GM19463 (cell line): ENCODE data around the gene PPFIBP2.
"Not testable (repeated sequence)": the region's sequence is repeated elsewhere in the genome, so short reads cannot be mapped to it uniquely, and the experiment has no call there.

Source experiments
- ATAC-seq: cut with Tn5 transposase; IDR thresholded peaks from one replicate; pipeline ENCODE4 v1.9.1; 2021; ENCODE audit warnings: mild to moderate bottlenecking, moderate library complexity; ENCODE audit not compliant: unreplicated experiment

PPFIBP2 gene

DNA sequence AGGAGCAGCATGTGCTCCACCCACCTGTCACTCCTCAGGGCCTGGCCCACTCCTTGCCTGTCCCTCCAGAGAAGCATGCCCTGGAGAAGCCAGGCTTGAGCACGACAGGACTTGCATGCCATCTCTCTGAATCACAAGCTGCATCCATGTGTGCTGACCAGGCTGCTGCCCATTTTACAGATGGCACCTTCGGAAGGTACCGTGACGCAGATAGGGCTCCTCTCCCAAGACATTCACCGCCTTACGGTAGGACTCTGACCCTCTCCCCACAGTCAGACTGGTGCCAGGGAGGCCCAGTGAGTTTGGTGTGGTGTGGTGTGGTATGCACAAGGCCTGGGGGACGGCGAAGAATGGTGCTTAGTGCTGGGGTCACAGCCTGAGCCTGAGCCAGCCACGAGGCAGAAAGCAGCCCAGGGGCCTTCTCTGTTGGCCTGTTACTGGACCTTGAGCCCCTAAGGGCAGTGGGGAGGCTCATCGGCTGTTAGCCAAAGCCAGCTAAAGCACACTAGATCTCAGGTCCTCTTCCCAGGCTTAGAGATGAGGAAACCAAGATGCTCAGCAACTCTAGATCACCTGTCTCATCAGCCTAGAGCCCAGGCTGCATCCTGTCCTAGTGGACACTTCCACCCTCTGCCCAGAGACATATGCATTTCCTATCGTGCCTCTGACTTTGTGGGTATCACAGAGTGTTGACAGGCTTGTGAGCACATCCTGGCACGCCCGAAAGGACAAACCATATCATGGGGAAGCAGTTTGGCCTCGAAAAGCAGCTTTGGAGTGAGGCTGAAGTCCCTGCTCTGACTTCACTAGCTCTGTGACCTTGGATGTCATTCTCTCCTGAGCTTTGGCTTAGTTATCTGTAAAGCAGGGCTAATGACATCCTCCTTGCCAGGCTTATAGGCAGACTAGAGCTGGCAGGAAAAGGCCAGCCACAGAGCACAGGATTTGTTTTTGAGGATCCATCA, 141.7 kb downstream of the PPFIBP2 start:
- ATAC-seq = no peak

- no peak for ATAC-seq
Measured at GRCh38 chr11:7656704-7657103, 142.9 kb downstream of the PPFIBP2 start.

DNA sequence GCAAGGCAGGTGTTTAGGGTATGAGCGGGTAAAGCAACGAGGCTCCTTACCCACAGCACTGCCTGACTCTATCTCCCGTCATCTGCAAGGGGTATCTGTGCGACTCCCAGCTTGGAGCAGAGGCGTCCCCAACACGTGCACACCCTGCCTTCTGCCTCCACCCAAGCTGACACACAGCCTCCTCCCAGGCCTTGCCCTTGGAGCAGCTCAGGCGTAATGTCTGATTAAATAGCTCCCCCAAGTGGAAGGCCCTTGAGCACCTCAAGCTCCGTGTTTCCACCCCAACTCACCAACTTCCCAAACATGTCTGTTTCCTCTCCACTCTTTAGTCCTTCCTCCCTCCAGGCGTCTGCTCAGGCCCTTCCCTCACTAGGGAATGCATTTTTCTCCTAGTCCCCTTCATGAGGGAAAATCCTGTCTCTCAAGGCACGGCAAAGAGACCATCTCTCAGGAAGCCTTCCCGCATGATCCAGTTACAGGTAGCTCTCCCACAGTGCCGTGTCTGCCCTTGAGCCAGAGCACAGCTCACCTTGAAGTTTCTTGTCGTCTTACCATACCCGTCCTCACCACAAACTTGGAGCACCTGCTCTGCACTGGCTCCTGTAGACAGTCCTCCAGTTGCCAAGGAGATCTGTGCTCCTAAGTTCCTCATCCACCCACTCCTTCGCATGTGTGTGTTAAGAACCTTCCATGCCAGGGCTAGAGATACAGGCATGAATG, 143.7 kb downstream of the PPFIBP2 start:
- no peak for ATAC-seq

DNA sequence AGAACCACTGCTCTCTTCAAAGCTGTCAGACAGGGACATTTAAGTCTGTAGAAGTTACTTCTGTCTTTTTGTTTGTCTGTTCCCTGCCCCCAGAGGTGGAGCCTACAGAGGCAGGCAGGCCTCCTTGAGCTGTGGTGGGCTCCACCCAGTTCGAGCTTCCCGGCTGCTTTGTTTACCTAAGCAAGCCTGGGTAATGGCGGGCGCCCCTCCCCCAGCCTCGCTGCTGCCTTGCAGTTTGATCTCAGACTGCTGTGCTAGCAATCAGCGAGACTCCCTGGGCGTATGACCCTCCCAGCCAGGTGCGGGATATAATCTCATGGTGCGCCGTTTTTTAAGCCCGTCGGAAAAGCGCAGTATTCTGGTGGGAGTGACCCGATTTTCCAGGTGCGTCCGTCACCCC, 149.7 kb downstream of the PPFIBP2 start:
- ATAC-seq = not testable (repeated sequence)

- ATAC-seq = no peak
Measured at GRCh38 chr11:7664867-7665266, 151.1 kb downstream of the PPFIBP2 start.

DNA sequence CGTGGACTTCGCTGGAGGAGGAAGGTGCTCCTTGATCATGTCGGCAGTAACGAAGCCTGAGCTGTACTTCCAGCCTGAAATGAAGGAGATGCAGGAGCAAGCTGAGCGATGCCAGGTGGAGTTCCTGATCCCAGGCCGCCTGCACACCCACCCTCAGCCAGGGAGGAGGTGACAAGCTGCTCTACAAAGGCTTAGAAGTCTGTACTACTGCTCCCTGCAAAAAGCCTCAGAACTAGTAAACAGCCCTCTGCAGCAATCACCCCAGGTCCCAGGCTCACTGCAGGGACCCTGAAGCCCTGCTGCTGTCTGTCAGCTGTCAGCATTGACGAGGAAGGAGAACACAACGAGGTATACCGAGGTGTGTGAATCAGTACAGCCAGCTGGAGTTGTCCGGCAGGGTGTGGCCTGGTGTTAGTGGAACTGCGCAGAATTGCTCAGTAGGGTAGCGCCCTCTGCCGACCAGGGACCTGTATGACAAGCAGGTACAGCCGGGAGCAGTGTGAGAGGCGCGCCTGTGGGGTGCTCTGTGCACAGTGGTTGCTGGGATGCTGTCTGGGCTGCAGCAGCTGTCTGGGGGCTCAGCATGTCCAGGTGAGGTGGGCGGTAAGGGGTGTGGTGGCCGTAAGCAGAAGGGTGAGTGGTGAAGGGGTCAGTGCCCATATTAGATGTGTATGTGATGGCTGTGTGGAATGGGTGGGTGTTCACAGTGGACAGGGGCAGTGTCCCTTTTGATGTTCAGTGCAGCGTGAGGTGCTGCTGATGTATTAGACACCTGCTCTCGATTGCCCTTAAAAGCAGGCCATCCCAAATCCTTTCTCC, 151.9 kb downstream of the PPFIBP2 start:
- peak; percentile 98 for ATAC-seq

- ATAC-seq = no peak
Measured at GRCh38 chr11:7666292-7666866, 152.6 kb downstream of the PPFIBP2 start.

- ATAC-seq = no peak
Measured at GRCh38 chr11:7667460-7667859, 153.7 kb downstream of the PPFIBP2 start.

DNA sequence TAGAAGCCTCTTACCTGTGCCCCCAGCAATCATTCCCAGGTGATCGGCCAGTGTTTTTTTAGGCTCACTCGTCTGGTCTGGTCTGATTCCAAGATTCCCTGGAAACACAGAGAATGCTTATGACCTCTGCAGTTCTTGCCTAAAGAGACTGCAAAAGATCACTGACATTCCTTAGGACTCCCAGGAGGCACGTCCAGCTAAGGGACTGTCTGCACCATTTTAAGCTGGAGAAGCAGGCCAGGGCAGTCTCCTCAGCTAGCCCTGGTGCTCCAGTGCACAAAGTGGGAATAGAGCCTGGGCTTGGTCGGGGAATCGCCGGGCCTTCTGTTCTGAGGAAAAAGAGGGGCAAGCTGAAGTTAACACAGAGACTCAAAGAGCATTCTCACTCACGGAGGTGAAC, 154.7 kb downstream of the PPFIBP2 start:
- ATAC-seq = no peak

- no peak for ATAC-seq
Measured at GRCh38 chr11:7668911-7669310, 155.1 kb downstream of the PPFIBP2 start.

DNA sequence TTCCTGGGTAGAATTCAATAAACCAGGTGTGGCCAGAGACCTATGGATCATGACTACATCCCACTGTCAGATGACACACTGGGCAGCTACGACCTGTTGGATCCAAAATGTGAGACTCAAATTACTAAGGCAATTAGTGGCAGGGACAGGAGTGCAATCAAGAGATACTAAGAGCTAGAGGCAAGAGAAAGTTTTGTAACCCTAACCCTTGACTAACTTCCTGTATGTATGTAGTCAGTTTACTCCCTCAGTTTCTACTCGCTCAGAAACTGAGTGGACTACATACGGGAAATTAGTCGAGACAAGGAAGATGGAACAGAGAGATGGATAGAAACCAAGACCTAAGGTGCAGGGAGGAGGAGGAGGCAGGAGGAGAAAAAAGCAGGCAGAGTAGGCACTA, 156.8 kb downstream of the PPFIBP2 start:
- ATAC-seq = no peak

DNA sequence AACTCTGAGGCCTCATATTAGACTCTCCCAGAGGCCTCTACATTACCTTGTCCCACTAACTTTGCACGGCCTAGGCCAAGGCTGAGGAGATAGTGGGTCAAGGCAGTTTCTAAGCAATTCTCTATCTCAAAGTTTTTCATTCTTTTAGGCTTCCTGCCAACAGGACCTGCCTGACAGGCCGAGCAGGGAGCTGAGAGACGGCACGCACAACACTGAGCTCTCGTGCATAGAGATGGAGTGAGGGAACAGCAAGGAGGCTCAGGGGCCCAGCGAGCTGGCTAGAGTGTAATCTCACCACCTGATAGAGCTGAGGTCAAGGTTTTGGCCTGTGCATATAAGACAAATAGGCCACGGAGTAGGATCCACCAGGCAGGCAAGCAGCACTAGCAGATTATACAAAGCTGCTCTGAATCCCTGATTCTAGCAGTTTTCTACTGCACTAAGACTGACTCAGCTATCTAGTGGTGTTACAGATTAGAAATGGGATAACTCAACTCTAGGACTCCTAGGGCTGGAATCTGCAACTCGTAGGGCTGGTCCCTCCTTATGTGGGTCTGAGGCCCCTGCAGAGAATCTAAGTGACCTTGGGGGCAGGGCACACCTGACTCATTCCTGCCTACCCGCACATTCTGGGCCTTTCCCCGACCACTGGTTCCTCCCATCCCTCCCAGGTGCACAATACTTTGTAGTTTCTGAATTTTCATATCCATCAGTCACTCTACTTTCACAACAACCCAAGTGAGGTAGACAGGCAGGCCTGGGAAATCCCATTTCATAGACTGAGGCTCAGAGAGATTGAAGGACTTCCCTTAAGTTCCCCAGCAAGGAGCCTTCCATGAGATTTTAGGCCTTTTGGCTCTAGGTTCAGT, 157.8 kb downstream of the PPFIBP2 start:
- peak; percentile 69 for ATAC-seq

GRCh38 chr11:7672276-7672959, 158.6 kb downstream of the PPFIBP2 start:
- ATAC-seq = no peak

GRCh38 chr11:7672960-7673723, 159.3 kb downstream of the PPFIBP2 start, which contains the start of gene CYB5R2:
TSS of gene CYB5R2 (minus strand) at chr11:7673500. CDS start at chr11:7672825, 675 bp downstream.
- ATAC-seq = peak; percentile 28

GRCh38 chr11:7673724-7674434, 160.1 kb downstream of the PPFIBP2 start:
- peak; percentile 4 for ATAC-seq

DNA sequence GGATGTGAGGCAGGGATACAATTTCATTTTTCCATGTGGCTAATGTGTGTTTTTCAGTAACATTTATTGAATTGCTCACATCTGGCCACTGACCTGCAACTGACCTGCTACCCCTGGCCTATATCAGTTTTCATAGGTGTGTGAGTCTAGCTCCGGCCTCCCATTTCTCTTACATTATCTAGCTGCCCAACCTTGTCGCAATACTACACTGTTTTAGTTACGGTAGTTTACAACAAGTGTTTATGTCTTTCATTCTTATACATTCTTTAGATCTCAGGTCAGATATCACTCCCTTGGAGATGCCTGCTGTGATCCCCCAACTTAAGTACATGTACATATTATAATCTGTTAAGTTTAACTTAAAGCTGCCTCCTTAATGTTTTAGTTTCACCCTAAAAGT, 161.8 kb downstream of the PPFIBP2 start:
- ATAC-seq = no peak

DNA sequence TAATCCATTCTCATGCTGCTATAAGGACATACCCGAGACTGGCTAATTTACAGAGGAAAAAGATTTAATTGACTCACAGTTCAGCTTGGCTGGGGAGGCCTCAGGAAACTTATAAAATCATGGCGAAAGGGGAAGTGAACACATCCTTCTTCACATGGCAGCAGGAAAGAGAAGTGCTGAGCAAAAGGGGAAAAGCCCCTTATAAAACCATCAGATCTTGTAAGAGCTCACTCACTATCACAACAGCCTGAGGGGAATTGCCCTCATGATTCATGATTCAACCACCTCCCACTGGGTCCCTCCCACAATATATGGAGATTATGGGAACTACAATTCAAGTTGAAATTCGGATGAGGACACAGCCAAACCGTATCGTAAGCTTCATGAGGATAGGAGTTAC, 163.3 kb downstream of the PPFIBP2 start:
- no peak for ATAC-seq

DNA sequence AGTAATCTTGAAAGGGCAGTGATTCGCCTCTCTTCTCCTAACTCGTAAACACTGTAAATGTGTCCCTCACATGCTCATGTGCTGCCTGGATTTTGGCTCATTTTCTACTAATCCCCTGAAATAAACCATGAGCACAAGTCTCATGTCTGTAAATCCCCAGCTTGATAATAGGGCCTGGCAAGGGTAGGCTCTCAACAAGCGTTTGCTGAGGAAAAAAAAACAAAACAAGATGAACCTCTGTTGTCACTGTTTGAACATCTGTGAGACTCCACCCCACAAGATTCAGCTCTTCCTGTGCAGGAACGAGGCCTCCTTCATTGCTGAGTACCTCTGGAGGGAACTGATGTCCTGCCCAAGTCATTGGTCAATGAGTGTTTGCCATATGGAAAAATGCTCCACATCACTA, 164.0 kb downstream of the PPFIBP2 start:
- no peak for ATAC-seq
